ENCODE measurements around the gene PRLR. TPM values are rescaled to one million over a fixed set of nuclear protein-coding genes. Genes with fewer than 3 reads are reported as not detected.

The PRLR gene
- total and polyA plus RNA-seq, 3 experiments from 2014 or later = not detected

- ChIA-PET CTCF (no interaction called here), POLR2A (no interaction called here)
- no peaks in the 10 kb centered on the region for H3K36me3 ChIP-seq (ENCODE audit: insufficient read depth, low read length)
- no peaks in the 10 kb centered on the region for H3K9me3 ChIP-seq (ENCODE audit: low read length)
- no peaks in the 10 kb centered on the region for H3K27me3 ChIP-seq (ENCODE audit: insufficient read depth, low read length, poor library complexity, severe bottlenecking)
- no peak overlapping the region for H3K27ac ChIP-seq (ENCODE audit: low read depth, low read length)
- Mint-ChIP-seq H3K27me3 (peaks cover 10 to 40% of the 10 kb centered on the region in 2 donors), H3K4me1 (no peaks in the 10 kb centered on the region), H3K27ac (no peak overlapping the region), H3K36me3 (peaks cover 0 to 1% (median 0%) of the 10 kb centered on the region in 3 donors), H3K9me3 (peaks cover 0 to 2% (median 0%) of the 10 kb centered on the region in 5 donors), H3K4me3 (no peak overlapping the region)
- no peak overlapping the region for H3K4me3 ChIP-seq (ENCODE audit: low read length)
- no peak for DNase-seq
- H3K4me1 ChIP-seq (ENCODE audit: insufficient read depth, low read length) = no peaks in the 10 kb centered on the region
These were observed 219.6 kb downstream of the PRLR start for GRCh38 chr5:35010676-35011075.

DNA sequence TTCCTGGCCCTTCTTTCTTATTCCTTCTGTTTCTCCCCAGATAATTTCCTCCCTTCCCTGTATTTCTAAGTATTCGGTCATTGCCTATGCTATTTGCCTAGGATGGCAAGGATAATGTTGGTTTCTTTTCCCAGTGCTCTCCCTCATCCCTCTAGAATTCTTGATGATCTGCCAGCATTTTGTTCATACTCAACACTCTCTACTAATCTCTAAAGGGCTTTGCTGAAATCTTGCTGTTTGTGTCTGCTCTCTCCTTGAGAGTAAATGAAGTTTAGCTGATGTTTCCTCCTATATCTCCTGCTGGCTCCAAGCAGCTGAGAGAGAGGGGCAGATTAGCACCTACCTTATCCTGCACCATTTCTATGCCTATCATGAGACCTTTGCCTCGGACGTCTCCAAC lies 220.6 kb downstream of the PRLR start:
- no peaks in the 10 kb centered on the region for H3K36me3 ChIP-seq (ENCODE audit: insufficient read depth, low read length)
- H3K27ac Mint-ChIP-seq = no peak overlapping the region
- H3K4me3 Mint-ChIP-seq = no peak overlapping the region
- H3K9me3 Mint-ChIP-seq = peaks cover 0 to 2% (median 0%) of the 10 kb centered on the region in 5 donors
- no peaks in the 10 kb centered on the region for H3K9me3 ChIP-seq (ENCODE audit: low read length)
- H3K4me1 Mint-ChIP-seq = no peaks in the 10 kb centered on the region
- H3K27me3 Mint-ChIP-seq = peaks cover 10 to 44% of the 10 kb centered on the region in 2 donors
- peaks cover 0 to 1% (median 0%) of the 10 kb centered on the region in 3 donors for H3K36me3 Mint-ChIP-seq
- no peaks in the 10 kb centered on the region for H3K27me3 ChIP-seq (ENCODE audit: insufficient read depth, low read length, poor library complexity, severe bottlenecking)
- CTCF ChIA-PET = no interaction called here
- POLR2A ChIA-PET = no interaction called here
- no peak overlapping the region for H3K27ac ChIP-seq (ENCODE audit: low read depth, low read length)
- no peak for DNase-seq
- H3K4me1 ChIP-seq (ENCODE audit: insufficient read depth, low read length) = no peaks in the 10 kb centered on the region
- H3K4me3 ChIP-seq (ENCODE audit: low read length) = no peak overlapping the region

GRCh38 chr5:35009019-35009418 lies 221.3 kb downstream of the PRLR start:
- no peaks in the 10 kb centered on the region for H3K9me3 ChIP-seq (ENCODE audit: low read length)
- peaks cover 14 to 46% of the 10 kb centered on the region in 2 donors for H3K27me3 Mint-ChIP-seq
- no peak overlapping the region for H3K4me3 ChIP-seq (ENCODE audit: low read length)
- DNase-seq = no peak
- POLR2A ChIA-PET = no interaction called here
- CTCF ChIA-PET = interaction anchor here (0.8 kb wide), 1 partner anchor 28 kb away, joined by 3 read pairs; no protein-coding TSS in a partner anchor
- no peak overlapping the region for H3K27ac Mint-ChIP-seq
- no peaks in the 10 kb centered on the region for H3K4me1 Mint-ChIP-seq
- H3K36me3 Mint-ChIP-seq = peaks cover 0 to 1% (median 0%) of the 10 kb centered on the region in 3 donors
- H3K9me3 Mint-ChIP-seq = peaks cover 0 to 2% (median 0%) of the 10 kb centered on the region in 5 donors
- H3K27ac ChIP-seq (ENCODE audit: low read depth, low read length) = no peak overlapping the region
- H3K4me3 Mint-ChIP-seq = no peak overlapping the region
- H3K4me1 ChIP-seq (ENCODE audit: insufficient read depth, low read length) = no peaks in the 10 kb centered on the region
- no peaks in the 10 kb centered on the region for H3K36me3 ChIP-seq (ENCODE audit: insufficient read depth, low read length)
- peaks cover 1% of the 10 kb centered on the region for H3K27me3 ChIP-seq (ENCODE audit: insufficient read depth, low read length, poor library complexity, severe bottlenecking)

GRCh38 chr5:35004771-35005170 lies 225.5 kb downstream of the PRLR start:
- H3K36me3 Mint-ChIP-seq = peaks cover 0 to 1% (median 0%) of the 10 kb centered on the region in 3 donors
- Histone ChIP-seq H3K36me3 (ENCODE audit: insufficient read depth, low read length) (no peaks in the 10 kb centered on the region), H3K27me3 (ENCODE audit: insufficient read depth, low read length, poor library complexity, severe bottlenecking) (peaks cover 4% of the 10 kb centered on the region), H3K4me3 (ENCODE audit: low read length) (no peak overlapping the region), H3K27ac (ENCODE audit: low read depth, low read length) (no peak overlapping the region), H3K9me3 (ENCODE audit: low read length) (no peaks in the 10 kb centered on the region), H3K4me1 (ENCODE audit: insufficient read depth, low read length) (no peaks in the 10 kb centered on the region)
- H3K9me3 Mint-ChIP-seq = no peaks in the 10 kb centered on the region
- peaks cover 14 to 53% of the 10 kb centered on the region in 2 donors for H3K27me3 Mint-ChIP-seq
- ChIA-PET CTCF (no interaction called here), POLR2A (no interaction called here)
- H3K4me1 Mint-ChIP-seq = peaks cover 0 to 3% (median 0%) of the 10 kb centered on the region in 3 donors
- H3K27ac Mint-ChIP-seq = no peak overlapping the region
- no peak overlapping the region for H3K4me3 Mint-ChIP-seq
- DNase-seq = no peak

- H3K4me1 Mint-ChIP-seq = peaks cover 0 to 3% (median 0%) of the 10 kb centered on the region in 3 donors
- ChIA-PET CTCF (interaction anchor here (0.9 to 2.4 kb wide), 4 partner anchors 11 to 166 kb away, joined by 3 to 11 read pairs (median 4); partner anchors contain the start of gene TTC23L), POLR2A (no interaction called here)
- H3K36me3 Mint-ChIP-seq = peaks cover 0 to 1% (median 0%) of the 10 kb centered on the region in 3 donors
- H3K4me1 ChIP-seq (ENCODE audit: insufficient read depth, low read length) = no peaks in the 10 kb centered on the region
- H3K9me3 Mint-ChIP-seq = no peaks in the 10 kb centered on the region
- no peak overlapping the region for H3K4me3 ChIP-seq (ENCODE audit: low read length)
- no peaks in the 10 kb centered on the region for H3K9me3 ChIP-seq (ENCODE audit: low read length)
- peaks cover 4% of the 10 kb centered on the region for H3K27me3 ChIP-seq (ENCODE audit: insufficient read depth, low read length, poor library complexity, severe bottlenecking)
- H3K27ac ChIP-seq (ENCODE audit: low read depth, low read length) = no peak overlapping the region
- peaks cover 9 to 50% of the 10 kb centered on the region in 2 donors for H3K27me3 Mint-ChIP-seq
- no peak for DNase-seq
- no peak overlapping the region for H3K27ac Mint-ChIP-seq
- H3K4me3 Mint-ChIP-seq = no peak overlapping the region
- no peaks in the 10 kb centered on the region for H3K36me3 ChIP-seq (ENCODE audit: insufficient read depth, low read length)
These were observed 226.1 kb downstream of the PRLR start for GRCh38 chr5:35004200-35004599.

DNA sequence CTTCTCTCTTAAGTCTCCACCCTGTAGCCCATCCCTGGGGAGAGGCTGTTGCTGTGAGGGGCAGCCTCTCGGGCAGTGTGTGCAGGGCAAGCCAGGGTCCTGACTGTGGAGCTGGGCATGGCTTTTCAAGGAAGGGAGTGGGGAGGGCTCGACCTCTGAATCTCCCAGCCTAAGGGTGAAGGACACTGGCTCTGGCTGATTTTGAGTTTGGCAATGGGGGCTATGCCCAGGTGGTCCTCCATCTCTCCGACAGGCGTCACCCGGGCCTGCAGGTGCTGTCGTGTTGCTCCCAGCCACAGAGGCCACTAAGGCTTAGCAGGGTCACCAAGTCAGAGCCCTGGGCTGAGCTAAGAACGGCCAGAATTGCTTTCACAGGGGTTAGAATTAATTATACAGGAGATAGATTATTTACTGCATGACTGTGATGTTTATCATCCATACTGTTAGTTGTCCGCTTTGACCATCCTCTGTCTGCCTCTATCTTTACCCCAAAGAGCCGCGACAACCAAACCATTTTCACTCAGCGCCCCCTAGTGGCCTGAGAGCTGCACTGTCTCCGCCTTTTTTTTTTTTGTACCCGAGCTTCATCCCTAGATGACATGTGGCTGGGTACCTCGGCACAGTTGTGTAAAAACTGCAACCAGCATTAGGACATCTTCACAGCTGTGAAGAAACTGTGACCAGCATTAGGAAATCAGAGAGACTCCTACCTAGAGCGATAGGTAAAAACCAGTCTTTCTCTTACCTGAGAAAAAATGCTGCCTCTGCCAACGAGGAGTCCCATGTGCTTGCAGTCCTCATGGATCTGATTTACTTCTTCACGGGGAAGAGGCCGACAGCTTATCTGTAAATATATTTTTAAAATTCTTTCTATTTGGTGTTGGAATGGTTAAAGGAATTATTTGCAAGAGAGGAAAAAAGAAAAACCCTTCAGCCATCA lies 227.0 kb downstream of the PRLR start:
- peaks cover 11 to 44% of the 10 kb centered on the region in 2 donors for H3K27me3 Mint-ChIP-seq
- ChIA-PET POLR2A (no interaction called here), CTCF (interaction anchor here (0.9 to 2.4 kb wide), 8 partner anchors 10 to 165 kb away, joined by 3 to 11 read pairs (median 4); partner anchors contain the start of genes BRIX1, RAD1 and TTC23L)
- H3K36me3 Mint-ChIP-seq = no peaks in the 10 kb centered on the region
- Histone ChIP-seq H3K4me1 (ENCODE audit: insufficient read depth, low read length) (no peaks in the 10 kb centered on the region), H3K4me3 (ENCODE audit: low read length) (no peak overlapping the region), H3K9me3 (ENCODE audit: low read length) (no peaks in the 10 kb centered on the region), H3K27me3 (ENCODE audit: insufficient read depth, low read length, poor library complexity, severe bottlenecking) (peaks cover 4% of the 10 kb centered on the region), H3K36me3 (ENCODE audit: insufficient read depth, low read length) (no peaks in the 10 kb centered on the region), H3K27ac (ENCODE audit: low read depth, low read length) (no peak overlapping the region)
- H3K9me3 Mint-ChIP-seq = no peaks in the 10 kb centered on the region
- peak overlapping the region in 1 of 8 donors; percentile 35 for H3K27ac Mint-ChIP-seq
- peak in 4 of 5 donors; percentile 8 to 29 (median 18) for DNase-seq
- peaks cover 0 to 3% (median 0%) of the 10 kb centered on the region in 3 donors for H3K4me1 Mint-ChIP-seq
- no peak overlapping the region for H3K4me3 Mint-ChIP-seq

- H3K36me3 Mint-ChIP-seq = no peaks in the 10 kb centered on the region
- no peaks in the 10 kb centered on the region for H3K4me1 ChIP-seq (ENCODE audit: insufficient read depth, low read length)
- H3K36me3 ChIP-seq (ENCODE audit: insufficient read depth, low read length) = no peaks in the 10 kb centered on the region
- H3K9me3 ChIP-seq (ENCODE audit: low read length) = no peaks in the 10 kb centered on the region
- no peak overlapping the region for H3K27ac Mint-ChIP-seq
- DNase-seq = no peak
- H3K9me3 Mint-ChIP-seq = no peaks in the 10 kb centered on the region
- H3K4me1 Mint-ChIP-seq = peaks cover 0 to 3% (median 0%) of the 10 kb centered on the region in 3 donors
- peaks cover 4% of the 10 kb centered on the region for H3K27me3 ChIP-seq (ENCODE audit: insufficient read depth, low read length, poor library complexity, severe bottlenecking)
- no peak overlapping the region for H3K4me3 ChIP-seq (ENCODE audit: low read length)
- no peak overlapping the region for H3K4me3 Mint-ChIP-seq
- no peak overlapping the region for H3K27ac ChIP-seq (ENCODE audit: low read depth, low read length)
- CTCF ChIA-PET = interaction anchor here (1.9 to 2.4 kb wide), 2 partner anchors 9 to 87 kb away, joined by 4 to 11 read pairs; partner anchors contain the start of genes BRIX1 and RAD1
- POLR2A ChIA-PET = no interaction called here
- H3K27me3 Mint-ChIP-seq = peaks cover 11 to 39% of the 10 kb centered on the region in 2 donors
These were observed 227.8 kb downstream of the PRLR start for GRCh38 chr5:35002459-35002858.

- DNase-seq = no peak
- Mint-ChIP-seq H3K4me1 (peaks cover 0 to 3% (median 0%) of the 10 kb centered on the region in 3 donors), H3K36me3 (no peaks in the 10 kb centered on the region), H3K27me3 (peaks cover 14 to 36% of the 10 kb centered on the region in 2 donors), H3K27ac (no peak overlapping the region), H3K4me3 (no peak overlapping the region), H3K9me3 (no peaks in the 10 kb centered on the region)
- Histone ChIP-seq H3K36me3 (ENCODE audit: insufficient read depth, low read length) (no peaks in the 10 kb centered on the region), H3K27ac (ENCODE audit: low read depth, low read length) (no peak overlapping the region), H3K27me3 (ENCODE audit: insufficient read depth, low read length, poor library complexity, severe bottlenecking) (peaks cover 4% of the 10 kb centered on the region), H3K4me3 (ENCODE audit: low read length) (no peak overlapping the region), H3K4me1 (ENCODE audit: insufficient read depth, low read length) (no peaks in the 10 kb centered on the region), H3K9me3 (ENCODE audit: low read length) (no peaks in the 10 kb centered on the region)
- POLR2A ChIA-PET = no interaction called here
- CTCF ChIA-PET = interaction anchor here (2.4 kb wide), 1 partner anchor 9 kb away, joined by 11 read pairs; no protein-coding TSS in a partner anchor
These were observed 228.4 kb downstream of the PRLR start for GRCh38 chr5:35001842-35002241.

All from CD8-positive, alpha-beta memory T cell (primary cell).